HEK293 (cell line): ENCODE results near the gene CTNNB1.

Experiments
- CTCF ChIA-PET: fragments of 350-600 bp; formaldehyde crosslinking; extraction: SDS; loops from one replicate; lab custom pipeline; 2021; ENCODE audit warnings: antibody characterized with exemption; lab: Yijun Ruan, JAX
- POLR2A ChIA-PET: fragments of 300-600 bp; formaldehyde crosslinking; extraction: SDS; loops from one replicate; lab custom pipeline; 2020; ENCODE audit warnings: antibody characterized with exemption, inconsistent platforms; lab: Yijun Ruan, JAX
- H3K27ac ChIP-seq: fragments of 200-500 bp; sonication (Bioruptor generic); 2 replicates; pipeline ENCODE4 v1.5.1; 2014; ENCODE audit warnings: low read depth, low read length, control low read depth, inconsistent platforms; ENCODE audit errors: extremely low read depth
- H3K36me3 ChIP-seq, 2 experiments: fragments of 200-500 bp in 1 of 2; sonication (Bioruptor generic) in 1 of 2; 1 replicate in 1 of 2; 2 replicates in 1 of 2; pipeline ENCODE4 v1.5.1; 2014 to 2017; ENCODE audit warnings: inconsistent platforms in 2 of 2, low read length in 2 of 2; ENCODE audit not compliant: control insufficient read depth in 2 of 2, insufficient read depth in 1 of 2
- H3K4me1 ChIP-seq: fragments of 200-500 bp; sonication (Bioruptor generic); 2 replicates; pipeline ENCODE4 v1.5.1; 2014; ENCODE audit warnings: mild to moderate bottlenecking, low read length, inconsistent platforms; ENCODE audit not compliant: control insufficient read depth, insufficient read depth
- H3K4me3 ChIP-seq: 2 replicates; pipeline ENCODE4 v1.5.1; 2011; ENCODE audit warnings: low read depth, mild to moderate bottlenecking, control low read depth, low read length, moderate library complexity
- H3K9me3 ChIP-seq: fragments of 200-500 bp; sonication (Bioruptor generic); 2 replicates; pipeline ENCODE4 v1.5.1; 2014; ENCODE audit warnings: low read depth, low read length, inconsistent platforms; ENCODE audit not compliant: control insufficient read depth, insufficient read depth
- GFI1B ChIP-seq: fragments of 450-650 bp; formaldehyde crosslinking; IDR thresholded peaks from 2 replicates; pipeline ENCODE4 v1.5.1; 2016; ENCODE audit warnings: missing biosample characterization, missing genetic modification characterization
- MEIS1 ChIP-seq: sonication (generic); formaldehyde crosslinking; IDR thresholded peaks from 2 replicates; pipeline ENCODE4 v1.8.1; 2022; ENCODE audit warnings: missing genetic modification reagents, mild to moderate bottlenecking, borderline replicate concordance
- SCRT1 ChIP-seq: fragments of 450-650 bp; formaldehyde crosslinking; IDR thresholded peaks from 2 replicates; pipeline ENCODE4 v1.5.1; 2016; ENCODE audit warnings: missing biosample characterization, missing genetic modification characterization, borderline replicate concordance
- TSHZ1 ChIP-seq: fragments of 450-650 bp; formaldehyde crosslinking; IDR thresholded peaks from 2 replicates; pipeline ENCODE4 v1.5.1; 2016; ENCODE audit warnings: missing biosample characterization, missing genetic modification characterization, borderline replicate concordance
- ZBTB1 ChIP-seq: fragments of 450-650 bp; formaldehyde crosslinking; IDR thresholded peaks from 2 replicates; pipeline ENCODE4 v1.5.1; 2016; ENCODE audit warnings: missing biosample characterization, missing genetic modification characterization
- ZFP37 ChIP-seq: fragments of 450-650 bp; formaldehyde crosslinking; IDR thresholded peaks from 2 replicates; pipeline ENCODE4 v1.5.1; 2016; ENCODE audit warnings: missing biosample characterization, missing genetic modification characterization
- ZNF10 ChIP-seq: fragments of 450-650 bp; formaldehyde crosslinking; IDR thresholded peaks from 2 replicates; pipeline ENCODE4 v1.5.1; 2017; ENCODE audit warnings: missing biosample characterization, missing genetic modification characterization
- ZNF148 ChIP-seq: fragments of 450-650 bp; formaldehyde crosslinking; IDR thresholded peaks from 2 replicates; pipeline ENCODE4 v1.5.0; 2017; ENCODE audit warnings: missing biosample characterization, missing genetic modification characterization, borderline replicate concordance
- ZNF184 ChIP-seq: fragments of 450-650 bp; IDR thresholded peaks from 2 replicates; pipeline ENCODE4 v1.5.1; 2018; ENCODE audit warnings: missing biosample characterization, mild to moderate bottlenecking, missing genetic modification characterization
- ZNF280C ChIP-seq: fragments of 450-650 bp; formaldehyde crosslinking; IDR thresholded peaks from 2 replicates; pipeline ENCODE4 v1.5.1; 2016; ENCODE audit warnings: missing biosample characterization, missing genetic modification characterization
- ZNF280D ChIP-seq: fragments of 450-650 bp; formaldehyde crosslinking; IDR thresholded peaks from 2 replicates; pipeline ENCODE4 v1.5.1; 2016; ENCODE audit warnings: missing biosample characterization, missing genetic modification characterization
- ZNF350 ChIP-seq: fragments of 450-650 bp; formaldehyde crosslinking; IDR thresholded peaks from 2 replicates; pipeline ENCODE4 v1.5.0; 2017; ENCODE audit warnings: missing biosample characterization, mild to moderate bottlenecking, missing genetic modification characterization
- ZNF488 ChIP-seq: fragments of 450-650 bp; formaldehyde crosslinking; IDR thresholded peaks from 2 replicates; pipeline ENCODE4 v1.5.1; 2016; ENCODE audit warnings: missing biosample characterization, missing genetic modification characterization
- ZNF529 ChIP-seq: fragments of 450-650 bp; formaldehyde crosslinking; IDR thresholded peaks from 2 replicates; pipeline ENCODE4 v1.5.1; 2017; ENCODE audit warnings: missing genetic modification characterization, missing biosample characterization; ENCODE audit not compliant: insufficient replicate concordance
- ZNF558 ChIP-seq: fragments of 450-650 bp; formaldehyde crosslinking; IDR thresholded peaks from 2 replicates; pipeline ENCODE4 v1.5.1; 2016; ENCODE audit warnings: missing biosample characterization, missing genetic modification characterization
- ZNF654 ChIP-seq: fragments of 450-650 bp; formaldehyde crosslinking; IDR thresholded peaks from 2 replicates; pipeline ENCODE4 v1.5.1; 2016; ENCODE audit warnings: low read depth, missing biosample characterization, missing genetic modification characterization
- ZNF704 ChIP-seq: fragments of 450-650 bp; formaldehyde crosslinking; IDR thresholded peaks from 2 replicates; pipeline ENCODE4 v1.5.1; 2016; ENCODE audit warnings: missing biosample characterization, missing genetic modification characterization
- ZSCAN4 ChIP-seq: fragments of 450-650 bp; formaldehyde crosslinking; IDR thresholded peaks from 2 replicates; pipeline ENCODE4 v1.5.1; 2017; ENCODE audit warnings: missing biosample characterization, missing genetic modification characterization

CTNNB1 gene

GRCh38 chr3:41194701-41195100 is 4.6 kb upstream of the CTNNB1 start:
- no peaks in the 10 kb centered on the region for H3K9me3 ChIP-seq
- no peaks in the 10 kb centered on the region for H3K36me3 ChIP-seq
- ChIA-PET CTCF (no interaction called here), POLR2A (no interaction called here)
- TF ChIP-seq MEIS1 (CRISPR knock-in tag) (no peak), ZNF184 (no peak), ZNF280D (tag by site-specific recombination) (no peak), ZNF10 (tag by site-specific recombination) (no peak), ZNF280C (tag by site-specific recombination) (no peak), ZNF558 (tag by site-specific recombination) (no peak), ZBTB1 (no peak)
- no peak overlapping the region for H3K27ac ChIP-seq
- no peaks in the 10 kb centered on the region for H3K4me1 ChIP-seq
- no peak overlapping the region for H3K4me3 ChIP-seq

GRCh38 chr3:41195946-41196345 is 3.4 kb upstream of the CTNNB1 start:
- ChIA-PET POLR2A (interaction anchor here (0.7 kb wide), 1 partner anchor 26 kb away, joined by 4 read pairs; no protein-coding TSS in a partner anchor), CTCF (no interaction called here)
- H3K27ac ChIP-seq = no peak overlapping the region
- H3K36me3 ChIP-seq = no peaks in the 10 kb centered on the region
- H3K9me3 ChIP-seq = no peaks in the 10 kb centered on the region
- TF ChIP-seq GFI1B (no peak), TSHZ1 (tag by site-specific recombination) (no peak), ZNF488 (tag by site-specific recombination) (no peak), ZNF350 (tag by site-specific recombination) (no peak), ZNF148 (no peak), ZNF654 (no peak), ZNF704 (tag by site-specific recombination) (no peak), SCRT1 (tag by site-specific recombination) (no peak), ZNF529 (no peak), ZSCAN4 (tag by site-specific recombination) (no peak), ZFP37 (tag by site-specific recombination) (no peak)
- H3K4me3 ChIP-seq = no peak overlapping the region
- no peaks in the 10 kb centered on the region for H3K4me1 ChIP-seq
